T-helper 9 cell (primary cell): Measurements from ENCODE around the gene ZNF415.
"Not testable (repeated sequence)": the region's sequence is repeated elsewhere in the genome, so short reads cannot be mapped to it uniquely, and the experiment has no call there.

Experiments used
- DNase-seq: peaks from one replicate; pipeline ENCODE4 v3.0.0-alpha.2; 2020
- total RNA-seq, 2 donors: gene quantifications; one replicate each; lab custom pipeline; 2026; lab: John Stamatoyannopoulos, UW

ZNF415 gene
- 0.24 to 1.1 reads per million in 2 donors for total RNA-seq

DNA sequence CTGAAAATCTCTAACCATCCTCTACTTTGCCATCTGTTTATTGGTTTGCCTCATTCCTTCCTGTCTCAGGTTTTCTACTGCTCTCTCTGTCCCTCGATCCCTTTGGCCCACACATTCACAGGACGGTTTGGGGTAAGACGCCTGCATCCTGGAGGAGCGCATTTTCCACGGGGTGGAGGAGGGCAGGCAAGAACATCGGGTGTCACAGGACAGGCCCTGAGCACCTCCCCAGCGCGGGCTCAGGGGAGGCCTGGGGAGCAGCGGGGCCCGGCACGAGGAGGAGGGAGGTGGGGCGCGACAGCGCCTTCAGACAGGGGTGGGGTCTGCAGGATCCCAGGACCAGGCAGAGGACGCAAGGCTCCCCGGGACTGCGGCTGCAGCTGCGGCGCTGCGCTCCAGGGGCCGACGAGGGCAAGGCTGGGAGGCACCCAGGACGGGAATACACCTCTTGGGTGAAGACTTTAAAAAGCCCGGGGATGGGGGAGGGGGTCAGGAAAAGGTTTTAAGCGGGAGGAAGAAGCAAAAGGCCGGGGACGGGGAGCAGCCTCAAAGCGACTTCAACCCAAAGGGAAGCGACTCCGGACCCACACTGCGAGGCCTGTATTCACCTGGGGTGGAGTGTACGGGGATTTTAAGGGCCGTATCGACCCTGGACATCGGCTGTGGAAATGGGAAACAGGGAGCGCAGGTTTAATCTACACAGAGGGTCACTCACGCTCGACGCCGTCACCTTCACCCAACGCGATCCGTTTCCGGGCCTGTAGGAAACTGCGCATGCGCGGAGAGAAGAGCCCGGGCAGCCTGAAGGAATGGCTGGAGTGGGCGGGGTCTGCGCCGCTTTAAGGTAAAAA, at the start of gene ZNF415:
TSS of gene ZNF415 (minus strand) at position 770 of the 851 bp plus-strand sequence. CDS start 10,234 bp downstream, outside the sequence.
- no peak for DNase-seq

DNA sequence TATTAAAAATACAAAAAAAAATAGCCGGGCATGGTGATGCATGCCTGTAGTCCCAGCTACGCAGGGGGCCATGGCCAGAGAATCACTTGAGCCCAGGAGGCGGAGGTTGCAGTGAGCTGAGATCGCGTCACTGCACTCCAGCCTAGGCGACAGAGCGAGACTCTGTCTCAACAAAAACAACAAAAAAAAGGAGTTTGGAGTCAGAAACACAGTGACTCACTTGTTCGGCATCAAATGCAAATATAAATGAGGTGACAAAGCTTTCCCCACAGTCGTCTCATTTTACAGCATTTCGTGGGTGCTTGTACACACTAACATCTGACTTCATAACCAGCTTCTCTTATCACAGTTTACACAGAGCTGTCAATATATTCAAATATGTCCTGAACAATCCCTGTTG, 49.5 kb upstream of the ZNF415 start:
- no peak for DNase-seq

DNA sequence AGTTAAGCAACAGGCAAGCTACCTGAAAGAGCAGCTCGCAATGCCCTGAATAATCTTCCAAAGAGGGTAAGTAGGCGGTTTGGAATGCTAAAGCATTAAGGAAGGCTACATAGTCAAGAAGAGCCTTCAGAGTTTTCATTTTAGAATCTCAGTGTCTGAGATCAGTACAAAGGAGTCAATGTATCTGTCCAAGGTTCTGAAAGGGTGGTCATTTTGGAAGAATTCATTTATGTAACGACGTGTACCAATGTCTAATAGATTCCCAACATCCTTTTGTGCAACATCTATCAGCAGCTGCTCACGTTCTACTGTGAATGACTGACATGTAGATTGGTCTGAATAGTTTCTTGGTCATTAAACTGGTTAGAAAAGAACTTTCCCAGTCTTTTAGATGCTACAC, 45.3 kb upstream of the ZNF415 start:
- no peak for DNase-seq

DNA sequence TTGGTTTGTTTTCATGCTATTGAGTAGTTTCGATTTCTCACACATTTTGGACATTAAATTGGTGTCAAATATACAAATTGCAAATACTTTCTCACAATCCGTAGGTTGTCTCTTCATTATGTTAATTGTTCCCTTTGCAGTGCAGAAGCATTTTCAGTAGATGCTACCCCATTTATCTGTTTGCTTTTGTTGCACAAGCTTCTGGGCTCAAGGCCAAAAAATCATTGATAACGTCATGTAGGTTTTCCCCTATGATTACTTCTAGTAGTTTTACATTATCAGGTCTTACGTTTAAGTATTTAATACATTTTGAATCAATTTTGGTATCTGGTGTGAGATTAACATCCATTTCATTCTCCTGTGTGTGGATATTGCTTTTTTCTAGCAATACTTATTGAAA, 40.2 kb upstream of the ZNF415 start:
- DNase-seq: no peak

DNA sequence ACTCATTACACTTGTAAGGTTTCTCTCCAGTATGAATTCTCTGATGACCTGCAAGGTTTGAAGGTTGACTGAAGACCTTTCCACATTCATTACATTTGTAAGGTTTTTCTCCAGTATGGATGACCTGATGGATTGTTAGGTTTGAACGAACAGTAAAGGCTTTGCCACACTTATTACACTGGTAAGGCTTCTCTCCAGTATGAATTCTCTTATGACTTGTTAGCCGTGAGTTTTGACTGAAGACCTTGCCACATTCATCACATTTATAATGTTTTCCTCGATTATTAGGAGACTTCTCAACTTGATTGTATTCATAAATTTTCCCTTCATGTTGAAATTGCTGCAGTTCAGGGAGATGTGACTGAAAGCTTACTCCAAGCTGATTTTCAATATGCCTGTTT, 33.0 kb upstream of the ZNF415 start:
- no peak for DNase-seq

DNA sequence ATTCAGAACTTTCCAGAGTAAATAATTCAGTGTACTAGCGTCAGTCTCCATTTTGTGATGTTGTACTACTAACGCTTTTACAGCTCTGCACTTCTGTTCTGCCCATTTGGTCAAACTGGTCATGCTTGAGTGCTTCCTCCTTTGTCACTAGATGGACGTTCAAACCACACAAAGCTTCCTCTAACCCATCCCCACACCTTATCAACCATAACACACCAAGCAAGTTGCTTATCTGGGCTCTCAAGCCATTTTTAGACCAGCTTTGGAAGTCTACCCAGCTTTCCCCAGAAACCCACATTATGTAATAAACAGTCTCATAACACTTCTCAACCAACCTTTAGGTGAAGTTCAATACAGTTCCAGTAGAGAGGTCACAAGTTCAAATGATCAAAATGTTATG, 28.4 kb upstream of the ZNF415 start:
- DNase-seq: no peak

DNA sequence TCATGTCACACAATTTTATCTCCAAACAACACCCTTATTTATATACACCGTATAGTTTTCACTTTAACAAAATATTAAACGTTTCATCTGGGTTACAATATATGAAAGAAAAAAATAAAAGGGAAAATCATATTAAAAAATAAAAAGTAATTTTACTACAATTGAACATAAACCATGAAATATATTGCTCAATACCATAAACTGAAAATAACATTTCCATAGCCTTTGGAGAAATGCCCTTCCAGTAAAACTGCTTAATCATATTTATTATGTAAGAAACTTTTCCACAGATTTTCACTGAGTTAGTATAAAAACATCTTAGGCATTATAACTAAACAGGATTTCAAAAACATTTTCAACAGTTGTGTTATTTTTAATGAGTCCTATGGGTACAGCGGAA, 27.6 kb upstream of the ZNF415 start:
- no peak for DNase-seq

DNA sequence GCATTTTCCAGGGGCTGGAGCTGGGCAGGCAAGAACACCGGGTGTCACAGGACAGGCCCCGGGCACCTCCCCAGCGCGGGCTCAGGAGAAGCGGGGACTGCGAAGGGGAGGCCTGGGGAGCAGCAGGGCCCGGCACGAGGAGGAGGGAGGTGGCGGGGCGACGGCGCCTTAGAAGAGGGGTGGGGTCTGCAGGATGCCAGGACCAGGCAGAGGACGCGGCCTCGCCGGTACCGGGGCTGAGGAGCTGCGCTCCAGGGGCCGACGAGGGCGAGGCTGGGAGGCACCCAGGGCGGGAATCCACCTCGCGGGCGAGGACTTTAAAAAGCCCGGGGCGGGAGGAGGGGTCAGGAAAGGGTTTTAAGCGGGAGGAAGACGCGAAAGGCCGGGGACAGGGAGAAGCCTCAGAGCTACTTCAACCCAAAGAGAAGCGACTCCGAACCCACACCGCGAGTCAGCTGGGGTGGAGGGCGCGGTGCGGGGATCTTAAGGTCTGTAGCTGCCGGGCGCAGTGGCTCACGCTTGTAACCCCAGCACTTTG, 25.5 kb upstream of the ZNF415 start:
- DNase-seq: peak; percentile 10

DNA sequence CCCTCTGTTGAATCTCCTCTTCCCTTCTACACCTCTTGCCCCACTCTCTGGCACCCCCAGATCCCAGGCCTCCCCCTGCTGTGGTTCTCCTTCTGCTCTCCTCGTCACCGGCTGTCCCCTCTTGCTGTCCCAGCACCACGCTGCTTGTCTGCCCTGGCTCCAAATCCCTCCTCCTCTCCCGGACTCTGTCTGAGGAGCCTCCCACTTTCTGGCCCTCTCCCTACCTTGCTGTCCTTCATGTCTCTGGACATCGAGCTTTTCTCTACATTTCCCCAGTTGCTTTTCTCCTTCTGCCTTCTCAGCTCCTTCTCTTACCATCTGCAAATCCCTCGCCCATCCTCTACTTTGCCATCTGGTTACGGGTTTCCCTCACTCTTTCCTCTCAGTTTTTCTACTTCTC, 24.9 kb upstream of the ZNF415 start:
- DNase-seq: no peak

DNA sequence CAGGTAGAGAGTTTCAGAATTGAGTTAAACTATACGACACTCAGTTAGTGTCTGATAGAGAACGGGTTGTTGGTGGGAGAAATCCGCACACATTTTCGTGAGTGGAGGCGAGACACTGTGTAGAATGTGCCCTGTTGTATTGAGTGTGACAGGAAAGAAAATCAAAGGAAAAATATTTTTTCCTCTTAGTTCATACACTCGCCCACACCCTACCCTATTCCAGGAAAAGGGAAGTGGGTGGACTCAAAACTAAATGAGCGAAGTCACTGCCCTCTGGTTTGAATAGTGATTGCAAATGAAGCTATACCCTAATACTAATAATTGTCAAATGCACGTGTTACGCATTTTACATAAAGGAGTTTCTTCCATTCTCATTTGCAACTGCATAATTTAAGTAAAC, 24.1 kb upstream of the ZNF415 start:
- DNase-seq: no peak

DNA sequence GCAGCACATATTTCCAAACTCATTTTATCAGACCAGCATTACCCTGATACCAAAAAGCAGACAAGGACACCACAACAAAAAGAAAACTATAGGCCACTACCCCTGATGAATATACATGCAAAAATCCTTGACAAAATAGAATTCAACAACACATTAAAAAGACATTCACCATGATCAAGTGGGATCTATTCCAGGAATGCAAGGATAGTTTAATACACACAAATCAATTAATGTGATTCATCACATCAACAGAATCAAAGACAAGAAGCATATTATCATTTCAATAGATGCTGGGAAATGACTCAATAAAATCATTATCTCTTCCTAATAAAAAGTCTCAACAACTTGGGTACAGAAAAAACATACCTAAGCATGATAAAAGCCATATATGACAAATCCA, 14.9 kb upstream of the ZNF415 start:
- DNase-seq: no peak

DNA sequence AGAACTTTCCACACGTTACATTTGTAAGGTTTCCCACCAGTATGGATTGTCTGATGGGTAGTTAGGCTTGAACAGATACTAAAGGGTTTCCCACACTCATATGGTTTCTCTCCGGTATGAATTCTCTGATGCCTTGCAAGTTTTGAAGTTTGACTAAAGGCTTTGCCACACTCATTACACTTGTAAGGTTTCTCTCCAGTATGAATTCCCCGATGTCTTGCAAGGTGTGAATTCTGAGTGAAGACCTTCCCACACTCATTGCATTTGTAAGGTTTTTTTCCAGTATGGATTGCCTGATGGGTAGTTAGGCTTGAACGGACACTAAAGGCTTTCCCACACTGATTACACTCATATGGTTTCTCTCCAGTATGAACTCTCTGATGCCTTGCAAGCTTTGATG, 7.6 kb upstream of the ZNF415 start:
- no peak for DNase-seq

DNA sequence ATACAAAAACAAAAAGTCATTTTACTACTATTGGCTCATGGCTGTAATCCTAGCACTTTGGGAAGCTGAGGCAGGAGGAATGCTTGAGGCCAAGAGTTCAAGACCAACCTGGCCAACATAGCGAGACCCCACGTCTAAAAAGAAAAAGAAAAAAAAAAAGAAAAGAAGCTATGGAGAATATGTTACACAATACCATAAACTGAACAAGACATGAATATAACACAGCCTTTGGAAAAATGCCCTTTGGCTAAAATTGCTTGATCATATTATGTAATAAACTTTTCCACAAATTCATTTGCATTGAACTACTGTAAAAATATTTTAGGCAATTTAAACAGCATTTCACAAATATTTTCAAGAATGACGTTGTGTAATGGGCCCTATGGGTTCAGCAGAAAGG, 3.7 kb upstream of the ZNF415 start:
- no peak for DNase-seq

DNA sequence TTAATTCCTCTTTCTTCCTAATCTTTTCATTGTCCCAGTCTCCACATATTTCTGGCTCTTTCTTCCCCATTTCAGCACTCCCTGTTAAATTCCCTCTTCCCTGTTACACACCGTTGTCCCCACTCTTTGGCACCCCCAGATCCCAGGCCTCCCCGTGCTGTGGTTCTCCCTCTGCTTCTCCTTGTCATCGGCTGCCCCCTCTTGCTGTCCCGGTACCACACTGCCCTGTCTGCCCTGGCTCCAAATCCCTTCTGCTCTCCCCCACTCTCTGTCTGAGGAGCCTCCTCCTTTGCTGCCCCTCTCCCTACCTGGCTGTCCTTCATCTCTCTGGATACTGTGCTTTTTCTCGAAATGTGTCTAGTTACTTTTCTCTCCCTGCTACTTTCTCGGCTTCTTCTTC, 983 bp downstream of the ZNF415 start:
- DNase-seq: no peak

DNA sequence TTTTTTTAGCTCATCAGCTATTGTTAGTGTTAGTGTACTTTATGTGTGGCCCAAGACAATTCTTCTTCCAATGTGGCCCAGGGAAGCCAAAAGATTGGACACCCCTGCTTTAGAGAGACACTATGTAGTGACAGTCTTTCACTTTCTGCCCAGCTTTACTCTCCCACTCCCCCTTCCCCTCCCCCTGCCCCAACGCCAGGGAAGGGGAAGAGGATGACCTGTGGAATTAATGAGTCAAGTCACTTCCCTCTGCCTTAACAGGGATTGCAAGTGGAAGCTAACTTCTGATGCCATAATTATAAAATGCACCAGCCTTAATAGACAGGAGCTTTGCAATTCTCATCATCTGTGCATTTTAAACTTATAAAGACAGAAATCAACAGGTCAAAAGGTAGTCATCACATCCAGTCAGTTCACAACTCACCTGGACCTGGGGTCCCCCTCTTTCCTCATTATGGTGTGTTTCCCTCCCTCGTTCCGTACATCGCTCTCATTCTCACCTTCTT, 1.6 kb downstream of the ZNF415 start:
- no peak for DNase-seq

DNA sequence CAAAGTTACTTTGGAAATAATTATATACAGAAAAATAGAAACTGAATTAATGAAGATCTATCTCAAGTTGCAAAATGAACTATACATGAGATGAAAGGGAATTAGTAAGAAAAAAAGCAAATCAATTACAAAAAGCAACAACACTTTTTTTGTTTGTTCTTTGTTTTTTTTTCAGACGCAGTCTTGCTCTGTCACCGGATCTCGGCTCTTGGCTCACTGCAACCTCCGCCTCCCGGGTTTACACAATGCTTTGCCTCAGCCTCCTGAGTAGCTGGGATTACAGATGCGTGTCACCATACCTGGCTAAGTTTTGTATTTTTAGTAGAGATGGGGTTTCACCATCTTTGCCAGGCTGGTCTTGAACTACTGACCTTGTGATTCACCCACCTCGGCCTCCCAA, 2.2 kb downstream of the ZNF415 start:
- no peak for DNase-seq

DNA sequence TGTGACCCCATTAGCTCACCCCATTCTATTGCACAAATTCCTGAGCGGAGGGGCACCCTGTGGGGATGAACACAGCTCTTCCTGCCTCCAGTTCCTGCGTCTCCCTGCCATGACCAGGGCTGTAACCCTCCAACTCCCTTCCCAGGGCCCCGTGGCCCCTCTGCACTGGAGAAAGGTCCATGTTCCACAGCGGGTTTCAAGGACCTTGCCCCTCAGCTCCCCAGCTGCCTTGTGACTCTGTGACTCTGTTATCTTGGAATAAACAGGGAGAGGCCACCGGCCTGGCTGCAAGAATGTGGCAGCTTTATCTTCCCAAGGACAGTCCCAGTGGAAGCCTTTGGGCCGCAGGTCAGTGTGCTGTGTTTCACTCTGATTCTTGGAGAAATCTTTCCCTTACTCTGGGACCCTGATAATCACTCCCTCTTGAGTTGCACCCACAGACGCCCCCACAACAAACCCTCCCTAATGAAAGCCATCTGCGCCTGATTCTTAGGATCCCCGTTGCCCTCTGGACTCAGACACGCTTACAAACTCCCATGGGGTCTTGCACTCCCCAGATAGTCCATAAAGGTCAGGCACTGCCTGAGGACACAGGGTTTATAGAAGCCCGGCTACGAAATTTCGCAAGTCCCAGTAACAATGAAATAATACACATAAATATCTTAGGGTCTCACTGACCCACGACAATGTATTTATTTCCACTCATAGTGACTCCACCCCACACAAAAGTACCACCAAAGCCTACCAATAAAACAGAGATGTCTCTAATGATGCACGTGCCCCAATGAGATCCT, 5.8 kb downstream of the ZNF415 start:
- DNase-seq: not testable (repeated sequence)

DNA sequence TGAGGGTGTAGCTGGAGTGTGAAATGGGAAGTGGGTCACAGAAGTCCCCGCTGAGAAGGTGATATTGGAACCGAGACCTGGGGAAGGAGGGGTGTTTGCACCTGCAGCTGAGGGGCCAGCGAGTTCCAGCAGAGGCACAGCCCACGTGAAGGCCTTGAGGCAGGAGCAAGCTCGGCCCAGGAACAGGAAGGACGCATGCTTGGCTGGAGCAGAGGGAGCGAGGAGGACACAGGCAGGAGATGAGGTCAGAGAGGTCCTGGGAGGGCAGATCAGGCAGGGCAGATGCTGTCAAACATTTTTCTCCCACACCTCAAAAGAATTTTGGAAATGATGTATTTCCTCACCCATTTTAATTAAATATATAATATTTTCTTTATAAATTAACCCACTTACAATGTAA, 9.3 kb downstream of the ZNF415 start:
- no peak for DNase-seq

DNA sequence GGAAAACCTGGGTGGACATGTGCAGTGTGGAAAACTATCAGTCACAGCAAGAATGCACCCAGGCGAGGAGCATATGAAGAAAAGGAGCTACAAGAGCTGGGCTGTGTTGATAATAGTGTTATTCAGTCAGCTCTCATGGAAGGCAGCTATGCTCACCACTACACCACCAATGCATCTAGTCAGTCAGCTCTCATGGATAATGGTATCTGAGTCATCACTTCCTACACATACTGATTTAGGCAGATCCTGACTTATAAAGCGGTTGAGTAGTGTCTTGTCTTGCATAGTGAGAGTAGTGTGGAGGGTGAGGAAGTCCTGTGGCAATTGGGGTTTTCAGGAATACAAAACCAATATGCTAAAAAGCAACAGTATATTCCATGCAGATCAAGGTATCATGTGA, 20.4 kb downstream of the ZNF415 start:
- no peak for DNase-seq

DNA sequence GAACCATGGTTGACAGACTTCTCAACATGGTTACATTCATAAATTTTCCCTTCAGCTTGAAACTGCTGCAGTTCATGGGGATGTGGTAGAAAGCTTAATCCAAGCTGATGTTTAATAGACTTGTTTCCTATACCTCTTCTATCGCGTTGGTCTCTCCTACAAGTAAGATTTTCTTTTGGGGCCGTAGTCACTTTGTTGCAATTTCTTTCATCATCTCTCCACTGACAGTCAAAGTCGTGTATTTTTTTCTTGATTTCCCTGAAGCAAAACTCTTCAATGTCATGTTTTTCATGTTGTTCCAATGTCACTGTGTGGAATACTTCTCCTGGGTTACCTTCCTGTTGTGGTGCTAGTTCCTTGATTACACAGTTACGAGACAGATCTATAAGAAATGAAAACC, 23.2 kb downstream of the ZNF415 start:
- no peak for DNase-seq

DNA sequence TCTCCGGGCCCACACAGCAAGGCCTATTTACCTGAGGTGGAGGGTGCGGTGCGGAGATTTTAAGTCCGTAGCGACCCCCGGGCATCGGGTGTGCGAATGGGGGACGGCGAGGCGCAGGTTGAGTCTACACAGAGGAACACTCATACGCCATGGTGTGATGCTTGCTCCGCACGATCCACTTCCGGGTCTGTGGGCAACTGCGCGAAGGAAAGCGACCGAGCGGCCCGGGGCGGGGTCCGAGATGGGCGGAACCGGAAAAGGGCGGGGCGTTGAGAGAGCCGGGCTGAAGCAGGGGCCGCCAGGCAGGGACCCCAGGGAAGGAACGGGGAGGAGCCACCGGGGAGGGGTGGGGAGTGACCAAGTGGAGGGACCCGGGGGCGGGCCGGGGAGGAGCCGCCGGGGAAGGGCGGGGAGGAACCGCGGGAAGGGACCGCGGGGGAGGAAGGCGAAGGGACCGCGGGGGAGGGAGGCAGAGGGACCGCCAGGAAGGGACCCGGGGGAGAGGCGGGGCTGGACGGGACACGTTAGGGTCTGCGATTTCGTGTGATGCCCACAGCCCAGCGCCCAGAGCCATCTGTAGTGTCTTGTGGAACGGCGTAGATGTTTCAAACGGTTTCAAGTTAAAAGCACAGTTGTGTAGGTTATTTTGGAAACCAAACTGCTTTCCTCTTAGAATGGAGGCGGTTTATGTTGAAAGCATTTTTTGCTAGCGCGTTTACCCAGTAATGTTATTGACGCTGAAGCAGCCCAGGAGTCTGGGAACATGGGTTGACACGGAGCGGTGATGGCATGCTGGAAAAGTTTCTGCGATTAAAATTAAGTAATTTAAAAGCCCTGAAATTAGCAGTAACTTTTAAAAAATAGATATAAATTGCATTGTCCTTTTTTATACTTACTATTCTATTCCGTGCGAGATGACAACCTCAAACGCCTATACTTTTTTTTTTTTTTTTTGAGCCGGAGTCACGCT, 29.2 kb downstream of the ZNF415 start, which contains the start of gene ZNF160:
TSS of gene ZNF160 (minus strand) at position 189 of the 970 bp plus-strand sequence. CDS start 17,146 bp downstream, outside the sequence.
- DNase-seq: peak; percentile 98

DNA sequence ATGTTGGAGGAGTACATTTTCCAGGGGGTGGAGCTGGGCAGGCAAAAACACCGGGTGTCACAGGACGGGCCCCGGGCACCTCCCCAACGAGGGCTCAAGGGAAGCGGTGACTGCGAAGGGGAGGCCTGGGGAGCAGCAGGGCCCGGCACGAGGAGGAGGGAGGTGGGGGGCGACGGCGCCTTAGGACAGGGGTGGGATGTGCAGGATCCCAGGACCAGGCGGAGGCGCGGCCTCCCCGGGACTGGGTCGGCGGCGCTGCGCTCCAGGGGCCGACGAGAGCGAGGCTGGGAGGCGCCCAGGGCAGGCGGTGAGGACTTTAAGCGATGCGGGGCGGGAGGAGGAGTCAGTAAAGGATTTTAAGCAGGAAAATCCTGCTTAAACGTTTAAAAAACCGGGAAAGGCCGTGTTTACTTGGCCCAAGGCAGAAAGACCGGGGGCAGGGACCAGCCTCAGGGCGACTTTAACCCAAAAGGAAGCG, 29.9 kb downstream of the ZNF415 start:
- DNase-seq: peak; percentile 12
